AG09309 (cell line): ENCODE data around the gene PCYT2.

Experiments
- DNase-seq: peaks from one replicate; pipeline ENCODE4 v3.0.0-alpha.2; 2010; ENCODE audit warnings: low read depth
- H3K4me3 ChIP-seq: 2 replicates; pipeline ENCODE4 v1.5.1; 2011; ENCODE audit warnings: mild to moderate bottlenecking, low read depth, low read length, moderate library complexity; ENCODE audit not compliant: control insufficient read depth
- TF ChIP-seq, protein P1 (sequence below): IDR thresholded peaks from 2 replicates; pipeline ENCODE4 v1.5.1; 2011; ENCODE audit warnings: mild to moderate bottlenecking, low read depth, low read length, inconsistent platforms; ENCODE audit not compliant: insufficient read depth, control insufficient read depth; ENCODE audit errors: missing control alignments

Gene PCYT2

GRCh38 chr17:81951785-81952684, 40.8 kb upstream of the PCYT2 start:
- TF ChIP-seq, protein P1, sequence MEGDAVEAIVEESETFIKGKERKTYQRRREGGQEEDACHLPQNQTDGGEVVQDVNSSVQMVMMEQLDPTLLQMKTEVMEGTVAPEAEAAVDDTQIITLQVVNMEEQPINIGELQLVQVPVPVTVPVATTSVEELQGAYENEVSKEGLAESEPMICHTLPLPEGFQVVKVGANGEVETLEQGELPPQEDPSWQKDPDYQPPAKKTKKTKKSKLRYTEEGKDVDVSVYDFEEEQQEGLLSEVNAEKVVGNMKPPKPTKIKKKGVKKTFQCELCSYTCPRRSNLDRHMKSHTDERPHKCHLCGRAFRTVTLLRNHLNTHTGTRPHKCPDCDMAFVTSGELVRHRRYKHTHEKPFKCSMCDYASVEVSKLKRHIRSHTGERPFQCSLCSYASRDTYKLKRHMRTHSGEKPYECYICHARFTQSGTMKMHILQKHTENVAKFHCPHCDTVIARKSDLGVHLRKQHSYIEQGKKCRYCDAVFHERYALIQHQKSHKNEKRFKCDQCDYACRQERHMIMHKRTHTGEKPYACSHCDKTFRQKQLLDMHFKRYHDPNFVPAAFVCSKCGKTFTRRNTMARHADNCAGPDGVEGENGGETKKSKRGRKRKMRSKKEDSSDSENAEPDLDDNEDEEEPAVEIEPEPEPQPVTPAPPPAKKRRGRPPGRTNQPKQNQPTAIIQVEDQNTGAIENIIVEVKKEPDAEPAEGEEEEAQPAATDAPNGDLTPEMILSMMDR, result no peak
- no peak for DNase-seq
- no peak overlapping the region for H3K4me3 ChIP-seq

GRCh38 chr17:81950501-81950900, 39.3 kb upstream of the PCYT2 start:
- TF ChIP-seq, protein P1, result no peak
- no peak overlapping the region for H3K4me3 ChIP-seq
- DNase-seq, result no peak

DNA sequence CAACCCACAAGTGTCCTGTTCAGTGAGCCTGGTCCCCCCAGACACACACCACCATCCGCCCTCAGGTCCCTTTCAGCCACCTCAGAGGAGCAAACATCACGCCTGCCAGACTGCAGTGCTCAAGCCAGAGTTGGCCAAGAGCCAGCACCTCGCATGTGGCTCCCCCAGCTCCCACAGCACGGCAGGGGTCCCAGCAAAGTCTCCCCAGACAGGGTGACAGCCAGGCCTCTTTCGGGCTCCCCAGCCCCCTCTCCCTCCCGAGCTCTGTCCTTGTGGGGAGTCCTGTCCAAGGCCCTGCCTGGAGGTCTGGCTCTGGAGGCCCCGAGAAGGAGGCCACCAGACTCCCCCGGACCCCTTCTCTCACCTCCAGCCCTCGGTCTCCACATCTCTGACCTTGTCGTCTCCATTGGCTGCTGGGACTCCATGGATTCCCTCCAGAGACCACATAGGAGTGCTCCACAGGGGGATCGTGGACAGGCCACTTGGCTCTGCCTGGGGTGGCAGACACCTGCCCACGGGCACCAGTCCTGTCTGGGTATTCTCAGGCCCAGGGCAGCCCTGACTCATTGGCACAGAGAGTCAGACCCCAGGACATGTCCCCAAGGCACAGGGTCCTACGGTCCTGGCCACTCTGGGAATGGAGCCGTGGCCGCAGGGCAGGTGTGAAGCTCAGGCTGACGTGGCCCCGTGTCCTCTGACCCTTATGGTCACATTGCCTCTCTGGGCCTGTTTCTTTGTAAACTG, 37.6 kb upstream of the PCYT2 start:
- TF ChIP-seq, protein P1, result no peak
- no peak overlapping the region for H3K4me3 ChIP-seq
- DNase-seq, result no peak

DNA sequence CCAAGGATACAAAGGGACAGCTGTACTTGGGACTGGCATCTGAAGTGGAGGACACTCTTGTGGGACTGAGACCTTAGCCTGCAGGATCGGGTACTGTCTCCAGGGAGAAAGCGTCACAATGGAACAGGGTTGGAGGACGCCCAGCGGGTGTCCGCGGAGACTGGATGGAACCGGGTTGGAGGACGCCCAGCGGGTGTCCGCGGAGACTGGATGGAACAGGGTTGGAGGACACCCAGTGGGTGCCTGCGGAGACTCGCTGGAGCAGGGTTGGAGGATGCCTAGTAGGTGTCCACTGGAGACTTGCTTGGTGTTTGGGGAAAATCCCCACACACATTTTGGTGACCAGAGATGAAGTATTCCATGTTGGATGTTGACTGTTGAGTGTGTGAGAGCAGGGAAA, 36.0 kb upstream of the PCYT2 start, which contains the start of gene MYADML2:
MYADML2 (minus strand) TSS at position 45 of the 400 bp plus-strand sequence. CDS start 5,492 bp downstream, outside the sequence.
- TF ChIP-seq, protein P1, result no peak
- DNase-seq, result no peak
- no peak within 1 kb of the TSS for H3K4me3 ChIP-seq

DNA sequence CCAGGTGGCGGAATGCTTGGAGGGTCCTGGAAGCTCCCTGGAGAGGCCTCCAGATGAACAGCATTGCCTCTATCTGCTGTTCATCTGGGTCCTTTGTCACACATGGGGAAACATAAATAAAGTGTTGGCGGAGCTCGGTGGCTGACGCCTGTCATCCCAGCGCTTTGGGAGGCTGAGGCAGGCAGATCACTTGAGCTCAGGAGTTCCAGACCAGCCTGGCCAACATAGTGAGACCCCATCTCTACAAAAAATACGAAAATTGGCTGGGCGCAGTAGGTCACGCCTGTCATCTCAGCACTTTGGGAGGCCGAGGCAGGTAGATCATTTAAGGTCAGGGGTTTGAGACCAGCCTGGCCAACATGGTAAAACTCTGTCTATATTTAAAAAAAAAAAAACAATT, 33.7 kb upstream of the PCYT2 start:
- no peak overlapping the region for H3K4me3 ChIP-seq
- TF ChIP-seq, protein P1, result no peak
- no peak for DNase-seq

DNA sequence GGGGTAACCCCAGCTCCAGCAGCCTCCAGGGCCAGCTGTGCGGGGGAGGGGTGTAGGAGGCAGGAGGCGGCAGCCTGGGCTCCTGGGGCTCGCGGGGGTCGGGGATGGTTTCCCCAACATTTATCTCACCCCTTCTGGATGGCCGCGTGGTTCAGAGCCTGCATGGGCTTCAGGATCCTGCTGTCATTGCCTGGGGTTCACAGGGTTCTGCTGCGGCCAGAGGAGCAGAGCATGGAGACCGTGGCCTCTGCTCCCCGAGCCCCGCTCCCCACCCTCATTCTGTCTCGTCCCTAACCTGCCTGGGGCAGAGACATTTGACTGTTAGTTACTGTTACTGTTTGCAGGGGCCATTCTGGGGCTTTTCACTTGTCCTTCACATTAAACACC, 31.0 kb upstream of the PCYT2 start:
- DNase-seq, result no peak

More for the DNA sequence above, 31.0 kb upstream of the PCYT2 start:
- no peak overlapping the region for H3K4me3 ChIP-seq
- TF ChIP-seq, protein P1, result no peak
